ENCODE results near the gene FBXL3.

The FBXL3 gene

DNA sequence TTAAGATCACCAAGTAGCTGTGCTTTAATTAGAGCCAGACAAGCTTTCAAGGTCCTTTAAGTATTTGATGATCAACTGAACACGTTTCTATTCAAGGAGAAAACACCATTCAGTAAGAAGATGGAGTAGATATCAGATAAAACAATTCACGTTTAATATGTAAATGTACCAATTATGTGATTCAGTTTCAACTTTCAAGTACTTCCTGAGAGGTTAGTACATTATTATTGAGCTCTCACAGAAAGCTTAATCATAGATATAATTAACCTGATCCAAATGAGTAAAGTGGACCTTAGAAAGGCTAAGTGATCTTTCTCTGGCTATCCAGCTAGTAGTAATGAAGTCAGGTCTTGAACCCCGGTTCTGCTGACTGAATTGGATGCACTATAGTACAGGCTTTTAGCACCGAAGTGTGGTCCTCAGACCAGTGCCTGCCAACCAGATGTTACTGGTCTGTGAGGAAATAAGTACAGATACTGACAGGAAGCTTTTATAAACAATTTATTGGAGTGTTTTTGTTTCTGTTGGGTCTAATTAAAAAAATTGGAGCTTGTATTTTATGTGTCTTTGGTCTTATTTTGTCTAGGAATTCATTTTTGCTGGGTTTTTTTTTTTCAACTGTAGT, 24.9 kb downstream of the FBXL3 start:
- no peaks in the 10 kb centered on the region for H3K9me3 ChIP-seq (ENCODE audit: low read length)
- H3K9ac ChIP-seq (ENCODE audit: low read length) = no peak overlapping the region
- no peak overlapping the region for H3K27ac ChIP-seq (ENCODE audit: low read depth, low read length)
- no peaks in the 10 kb centered on the region for H3K27me3 ChIP-seq (ENCODE audit: control insufficient read depth in 1 of 2, insufficient read depth in 2 of 2, low read length in 2 of 2)
- no peak overlapping the region for H3K4me3 ChIP-seq (ENCODE audit: low read depth in 1 of 2, low read length in 2 of 2)
- H3K36me3 ChIP-seq (ENCODE audit: insufficient read depth, low read length) = peaks cover 8% of the 10 kb centered on the region
- peaks cover 23% of the 10 kb centered on the region for H3K4me1 ChIP-seq (ENCODE audit: insufficient read depth, low read length)

DNA sequence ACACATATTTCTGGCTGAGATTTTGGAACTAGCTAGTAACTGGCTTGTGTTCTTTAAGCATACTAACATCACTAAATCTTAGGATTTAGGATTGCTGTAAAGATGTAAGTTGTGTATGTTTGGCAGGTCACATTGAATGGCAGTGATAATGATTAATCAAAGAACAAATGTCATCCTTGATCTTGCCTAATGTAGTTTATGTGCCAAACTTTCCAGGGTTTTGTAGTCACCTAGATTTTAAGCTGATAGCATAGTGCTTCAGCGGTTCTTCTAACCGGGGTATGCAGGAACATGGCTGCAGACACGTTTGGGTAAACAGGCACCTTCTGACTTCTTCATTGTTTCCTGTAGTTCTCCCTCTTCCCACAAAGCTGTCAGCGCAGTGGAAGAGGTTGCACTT, 25.4 kb downstream of the FBXL3 start:
- Histone ChIP-seq H3K4me3 (ENCODE audit: low read depth in 1 of 2, low read length in 2 of 2) (no peak overlapping the region), H3K27me3 (ENCODE audit: control insufficient read depth in 1 of 2, insufficient read depth in 2 of 2, low read length in 2 of 2) (no peaks in the 10 kb centered on the region), H3K9ac (ENCODE audit: low read length) (no peak overlapping the region), H3K36me3 (ENCODE audit: insufficient read depth, low read length) (peaks cover 8% of the 10 kb centered on the region), H3K27ac (ENCODE audit: low read depth, low read length) (no peak overlapping the region), H3K9me3 (ENCODE audit: low read length) (no peaks in the 10 kb centered on the region), H3K4me1 (ENCODE audit: insufficient read depth, low read length) (peaks cover 23% of the 10 kb centered on the region)

DNA sequence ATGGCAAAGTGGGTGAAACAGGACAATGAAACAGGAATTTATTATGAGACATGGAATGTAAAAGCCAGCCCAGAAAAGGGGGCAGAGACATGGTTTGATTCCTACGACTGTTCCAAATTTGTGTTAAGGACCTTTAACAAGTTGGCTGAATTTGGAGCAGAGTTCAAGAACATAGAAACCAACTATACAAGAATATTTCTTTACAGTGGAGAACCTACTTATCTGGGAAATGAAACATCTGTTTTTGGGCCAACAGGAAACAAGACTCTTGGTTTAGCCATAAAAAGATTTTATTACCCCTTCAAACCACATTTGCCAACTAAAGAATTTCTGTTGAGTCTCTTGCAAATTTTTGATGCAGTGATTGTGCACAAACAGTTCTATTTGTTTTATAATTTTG, 26.5 kb downstream of the FBXL3 start:
- peaks cover 8% of the 10 kb centered on the region for H3K36me3 ChIP-seq (ENCODE audit: insufficient read depth, low read length)
- no peak overlapping the region for H3K27ac ChIP-seq (ENCODE audit: low read depth, low read length)
- no peaks in the 10 kb centered on the region for H3K9me3 ChIP-seq (ENCODE audit: low read length)
- peaks cover 23% of the 10 kb centered on the region for H3K4me1 ChIP-seq (ENCODE audit: insufficient read depth, low read length)
- no peak overlapping the region for H3K4me3 ChIP-seq (ENCODE audit: low read depth in 1 of 2, low read length in 2 of 2)
- no peak overlapping the region for H3K9ac ChIP-seq (ENCODE audit: low read length)
- H3K27me3 ChIP-seq (ENCODE audit: control insufficient read depth in 1 of 2, insufficient read depth in 2 of 2, low read length in 2 of 2) = no peaks in the 10 kb centered on the region

DNA sequence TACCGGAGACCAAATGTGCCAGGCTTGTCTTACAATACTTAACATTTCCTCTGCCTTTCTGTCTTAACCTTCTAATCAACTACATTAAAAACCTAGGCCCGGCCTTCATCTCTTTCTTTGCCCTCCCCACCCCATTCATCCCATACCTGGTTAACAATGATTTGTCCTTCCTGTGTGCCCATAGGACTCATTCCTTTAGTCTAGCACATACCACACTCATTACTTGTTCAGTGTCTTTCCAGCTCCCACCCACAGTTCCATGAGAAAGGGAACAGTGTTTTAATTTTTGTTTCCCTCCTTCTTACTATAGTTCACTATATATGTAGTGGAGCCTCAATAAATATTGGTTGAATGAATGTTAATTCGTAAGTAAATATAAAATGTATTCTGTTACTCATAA, 32.7 kb downstream of the FBXL3 start:
- Histone ChIP-seq H3K36me3 (ENCODE audit: insufficient read depth, low read length) (peaks cover 2% of the 10 kb centered on the region), H3K27me3 (ENCODE audit: control insufficient read depth in 1 of 2, insufficient read depth in 2 of 2, low read length in 2 of 2) (no peaks in the 10 kb centered on the region), H3K4me1 (ENCODE audit: insufficient read depth, low read length) (peaks cover 9% of the 10 kb centered on the region), H3K27ac (ENCODE audit: low read depth, low read length) (no peak overlapping the region), H3K9ac (ENCODE audit: low read length) (no peak overlapping the region), H3K4me3 (ENCODE audit: low read depth in 1 of 2, low read length in 2 of 2) (no peak overlapping the region), H3K9me3 (ENCODE audit: low read length) (no peaks in the 10 kb centered on the region)

DNA sequence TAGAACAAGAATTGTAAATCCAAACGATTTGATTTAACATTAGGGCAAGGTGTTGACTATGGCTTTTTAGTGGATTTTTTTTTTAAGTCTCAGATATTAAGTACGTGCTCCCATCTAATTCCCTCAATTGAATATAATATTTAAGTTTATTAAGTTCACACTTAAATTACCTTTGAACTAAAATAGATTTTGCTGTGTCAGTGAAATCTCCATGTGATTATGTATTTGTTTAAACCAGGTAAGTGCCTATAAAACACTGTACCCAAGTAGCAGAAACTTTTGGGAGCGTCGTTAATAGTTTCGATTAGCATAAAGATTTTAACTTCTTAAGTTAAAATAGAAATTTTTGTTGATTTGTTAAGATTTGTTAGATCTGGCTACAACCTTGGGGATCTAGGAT, 33.5 kb downstream of the FBXL3 start:
- H3K9ac ChIP-seq (ENCODE audit: low read length) = no peak overlapping the region
- H3K27me3 ChIP-seq (ENCODE audit: control insufficient read depth in 1 of 2, insufficient read depth in 2 of 2, low read length in 2 of 2) = no peaks in the 10 kb centered on the region
- H3K36me3 ChIP-seq (ENCODE audit: insufficient read depth, low read length) = no peaks in the 10 kb centered on the region
- no peak overlapping the region for H3K4me3 ChIP-seq (ENCODE audit: low read depth in 1 of 2, low read length in 2 of 2)
- H3K4me1 ChIP-seq (ENCODE audit: insufficient read depth, low read length) = peaks cover 9% of the 10 kb centered on the region
- no peaks in the 10 kb centered on the region for H3K9me3 ChIP-seq (ENCODE audit: low read length)
- peak overlapping the region; percentile 84 for H3K27ac ChIP-seq (ENCODE audit: low read depth, low read length)

DNA sequence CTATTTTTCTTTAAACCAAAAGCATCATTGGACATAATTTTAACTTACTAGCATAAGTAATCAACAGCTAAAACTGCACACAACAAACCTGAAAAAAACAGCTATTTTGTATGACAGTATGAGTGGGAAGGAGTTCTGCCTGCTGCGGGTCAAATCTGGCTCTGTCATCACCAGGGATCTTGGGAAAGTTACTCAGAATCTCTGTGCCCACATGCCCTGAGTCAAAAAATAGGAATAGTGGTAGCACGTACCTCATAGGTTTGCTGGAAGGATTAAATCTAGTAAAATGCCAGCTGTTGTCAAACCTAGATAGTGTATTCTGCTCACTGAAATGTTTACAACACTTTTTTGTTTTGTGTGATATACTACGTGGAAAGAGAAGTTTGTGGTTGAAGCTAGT, 33.9 kb downstream of the FBXL3 start:
- peak overlapping the region; percentile 84 for H3K27ac ChIP-seq (ENCODE audit: low read depth, low read length)
- no peaks in the 10 kb centered on the region for H3K9me3 ChIP-seq (ENCODE audit: low read length)
- H3K36me3 ChIP-seq (ENCODE audit: insufficient read depth, low read length) = no peaks in the 10 kb centered on the region
- H3K9ac ChIP-seq (ENCODE audit: low read length) = peak overlapping the region; percentile 84
- peaks cover 9% of the 10 kb centered on the region for H3K4me1 ChIP-seq (ENCODE audit: insufficient read depth, low read length)
- H3K4me3 ChIP-seq (ENCODE audit: low read depth in 1 of 2, low read length in 2 of 2) = peak overlapping the region in 1 of 2 donors; percentile 86
- no peaks in the 10 kb centered on the region for H3K27me3 ChIP-seq (ENCODE audit: control insufficient read depth in 1 of 2, insufficient read depth in 2 of 2, low read length in 2 of 2)

DNA sequence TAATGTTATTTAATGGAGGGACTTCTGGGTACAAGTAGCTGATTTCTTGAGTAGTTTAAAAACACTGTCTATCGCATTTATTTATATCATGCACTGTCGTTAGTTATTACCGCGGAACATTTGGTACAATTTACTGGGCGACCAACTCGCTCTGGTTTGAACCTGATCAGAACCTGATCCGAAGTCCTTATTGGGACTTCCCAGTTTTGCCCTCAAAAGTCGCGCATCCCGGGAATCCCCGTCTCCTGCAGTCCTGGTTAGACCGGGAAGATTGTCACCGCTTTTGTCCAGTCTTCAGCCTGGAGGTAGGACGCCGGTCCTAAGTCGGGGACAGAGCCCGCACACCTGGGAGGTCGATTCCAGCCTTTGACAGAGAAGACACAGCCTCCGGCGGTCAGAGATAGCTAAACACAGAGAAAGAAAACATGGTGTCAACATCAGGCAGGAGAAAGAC, 34.4 kb downstream of the FBXL3 start:
- Histone ChIP-seq H3K27ac (ENCODE audit: low read depth, low read length) (peak overlapping the region; percentile 84), H3K27me3 (ENCODE audit: control insufficient read depth in 1 of 2, insufficient read depth in 2 of 2, low read length in 2 of 2) (no peaks in the 10 kb centered on the region), H3K9me3 (ENCODE audit: low read length) (no peaks in the 10 kb centered on the region), H3K4me1 (ENCODE audit: insufficient read depth, low read length) (peaks cover 9% of the 10 kb centered on the region), H3K36me3 (ENCODE audit: insufficient read depth, low read length) (no peaks in the 10 kb centered on the region), H3K9ac (ENCODE audit: low read length) (peak overlapping the region; percentile 84), H3K4me3 (ENCODE audit: low read depth in 1 of 2, low read length in 2 of 2) (peak overlapping the region; percentile 84 to 86)

DNA sequence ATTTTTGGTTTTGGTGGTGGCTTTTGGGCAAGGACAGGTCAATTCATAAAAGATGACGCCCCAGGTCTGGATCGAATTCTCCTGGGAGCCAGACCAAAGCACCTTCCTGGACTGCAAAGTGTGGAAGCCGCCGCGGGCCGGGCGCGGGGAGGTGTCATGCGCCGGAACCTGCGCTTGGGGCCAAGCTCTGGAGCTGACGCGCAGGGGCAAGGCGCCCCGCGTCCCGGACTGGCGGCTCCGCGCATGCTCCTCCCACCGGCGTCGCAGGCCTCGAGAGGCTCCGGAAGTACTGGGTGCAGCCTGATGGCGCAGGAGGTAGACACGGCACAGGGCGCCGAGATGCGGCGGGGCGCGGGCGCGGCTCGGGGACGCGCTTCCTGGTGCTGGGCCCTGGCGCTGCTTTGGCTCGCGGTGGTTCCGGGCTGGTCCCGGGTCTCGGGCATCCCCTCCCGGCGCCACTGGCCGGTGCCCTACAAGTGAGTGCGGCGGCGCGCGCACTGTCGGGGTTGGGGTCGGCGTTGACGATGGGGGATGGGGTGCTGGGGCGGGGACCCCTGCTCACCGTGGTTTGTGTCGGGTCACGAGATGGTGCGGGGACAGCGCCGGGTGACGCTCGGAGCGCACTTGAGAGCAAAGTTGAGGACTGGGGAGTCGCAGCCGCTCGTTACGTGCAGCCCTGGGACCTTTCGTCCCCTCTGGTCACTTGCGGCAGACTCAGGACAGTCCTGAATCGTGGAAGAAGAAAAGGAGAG, 35.0 kb downstream of the FBXL3 start, which contains the start of gene CLN5:
CLN5 (plus strand) TSS at position 286 of the 752 bp plus-strand sequence; CDS start at position 304, 18 bp downstream.
- peaks cover 9% of the 10 kb centered on the region for H3K4me1 ChIP-seq (ENCODE audit: insufficient read depth, low read length)
- no peaks in the 10 kb centered on the region for H3K9me3 ChIP-seq (ENCODE audit: low read length)
- peak within 1 kb of the TSS; percentile 84 to 86 for H3K4me3 ChIP-seq (ENCODE audit: low read depth in 1 of 2, low read length in 2 of 2)
- H3K9ac ChIP-seq (ENCODE audit: low read length) = peak within 1 kb of the TSS; percentile 84
- H3K36me3 ChIP-seq (ENCODE audit: insufficient read depth, low read length) = no peaks in the 10 kb centered on the region
- H3K27me3 ChIP-seq (ENCODE audit: control insufficient read depth in 1 of 2, insufficient read depth in 2 of 2, low read length in 2 of 2) = no peaks in the 10 kb centered on the region
- H3K27ac ChIP-seq (ENCODE audit: low read depth, low read length) = peak within 1 kb of the TSS; percentile 84

DNA sequence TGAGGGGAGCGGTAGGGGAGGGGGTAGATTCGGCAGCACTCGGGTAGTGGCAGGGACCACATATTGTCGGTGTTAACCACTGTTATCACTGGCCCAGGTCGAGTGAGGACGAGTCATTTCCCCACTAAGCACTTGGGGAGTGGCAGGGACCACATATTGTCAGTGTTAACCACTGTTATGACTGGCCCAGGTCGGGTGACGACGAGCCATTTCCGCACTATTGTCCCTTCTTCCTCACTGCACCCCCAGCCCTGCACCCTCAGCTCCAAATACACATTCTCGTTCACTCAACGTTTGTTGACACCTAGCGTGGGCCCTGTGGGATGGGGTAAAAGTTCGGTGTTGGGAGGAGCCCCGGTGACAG, 35.5 kb downstream of the FBXL3 start:
- no peaks in the 10 kb centered on the region for H3K9me3 ChIP-seq (ENCODE audit: low read length)
- peak overlapping the region; percentile 69 for H3K9ac ChIP-seq (ENCODE audit: low read length)
- H3K4me1 ChIP-seq (ENCODE audit: insufficient read depth, low read length) = peaks cover 9% of the 10 kb centered on the region
- H3K27me3 ChIP-seq (ENCODE audit: control insufficient read depth in 1 of 2, insufficient read depth in 2 of 2, low read length in 2 of 2) = no peaks in the 10 kb centered on the region
- H3K4me3 ChIP-seq (ENCODE audit: low read depth in 1 of 2, low read length in 2 of 2) = peak overlapping the region; percentile 84 to 86
- no peaks in the 10 kb centered on the region for H3K36me3 ChIP-seq (ENCODE audit: insufficient read depth, low read length)
- H3K27ac ChIP-seq (ENCODE audit: low read depth, low read length) = peak overlapping the region; percentile 84

DNA sequence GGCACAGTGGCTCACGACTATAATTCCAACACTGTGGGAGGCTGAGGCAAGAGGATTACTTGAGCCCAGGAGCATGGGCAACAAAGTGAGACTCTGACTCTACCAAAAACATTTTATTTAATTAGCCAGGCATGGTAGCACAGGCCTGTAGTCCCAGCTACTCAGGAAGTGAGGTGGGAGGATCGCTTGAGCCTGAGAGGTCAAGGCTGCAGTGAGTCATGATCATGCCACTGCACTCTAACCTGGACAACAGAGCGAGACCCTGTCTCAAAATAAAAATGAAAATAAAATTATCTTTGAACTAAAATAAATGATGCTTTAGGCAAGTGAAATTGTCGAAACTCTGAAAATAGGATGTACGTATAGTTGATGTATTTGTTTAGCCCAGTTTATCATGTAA, 43.3 kb downstream of the FBXL3 start:
- Histone ChIP-seq H3K27ac (ENCODE audit: low read depth, low read length) (no peak overlapping the region), H3K4me1 (ENCODE audit: insufficient read depth, low read length) (no peaks in the 10 kb centered on the region), H3K27me3 (ENCODE audit: control insufficient read depth in 1 of 2, insufficient read depth in 2 of 2, low read length in 2 of 2) (peaks cover 0 to 7% of the 10 kb centered on the region in 2 donors), H3K9me3 (ENCODE audit: low read length) (no peaks in the 10 kb centered on the region), H3K36me3 (ENCODE audit: insufficient read depth, low read length) (no peaks in the 10 kb centered on the region), H3K9ac (ENCODE audit: low read length) (no peak overlapping the region), H3K4me3 (ENCODE audit: low read depth in 1 of 2, low read length in 2 of 2) (no peak overlapping the region)

DNA sequence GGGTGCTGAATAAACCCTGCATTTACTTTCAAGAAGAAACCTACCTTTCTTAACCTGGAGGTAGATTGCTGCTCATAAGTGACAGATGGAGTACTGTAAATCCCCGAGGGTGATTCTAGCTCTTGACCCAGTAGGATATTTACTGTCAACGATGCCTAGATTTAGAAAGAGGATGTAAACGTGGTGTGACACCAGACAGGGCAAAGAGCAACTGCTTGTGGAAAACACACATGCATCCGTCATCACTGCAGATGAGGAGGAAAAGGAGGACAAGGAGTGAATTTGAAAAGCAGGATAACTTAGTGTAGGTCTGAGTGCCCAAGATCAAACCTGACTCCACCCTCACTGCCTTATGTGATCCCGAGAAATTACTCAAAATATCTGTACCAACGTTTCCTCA, 44.9 kb downstream of the FBXL3 start:
- Histone ChIP-seq H3K9me3 (ENCODE audit: low read length) (no peaks in the 10 kb centered on the region), H3K4me1 (ENCODE audit: insufficient read depth, low read length) (no peaks in the 10 kb centered on the region), H3K9ac (ENCODE audit: low read length) (no peak overlapping the region), H3K27me3 (ENCODE audit: control insufficient read depth in 1 of 2, insufficient read depth in 2 of 2, low read length in 2 of 2) (peaks cover 0 to 7% of the 10 kb centered on the region in 2 donors), H3K36me3 (ENCODE audit: insufficient read depth, low read length) (no peaks in the 10 kb centered on the region), H3K27ac (ENCODE audit: low read depth, low read length) (no peak overlapping the region), H3K4me3 (ENCODE audit: low read depth in 1 of 2, low read length in 2 of 2) (no peak overlapping the region)
